ENCODE data around the gene HERPUD1. TPM values are rescaled to one million over a fixed set of nuclear protein-coding genes. Genes with fewer than 3 reads are reported as not detected.
A peak's percentile ranks its signal among the peaks of the same experiment; 100 is the strongest.

The HERPUD1 gene
- total RNA-seq, 1 experiment from 2014 or later, result 30.8 TPM

DNA sequence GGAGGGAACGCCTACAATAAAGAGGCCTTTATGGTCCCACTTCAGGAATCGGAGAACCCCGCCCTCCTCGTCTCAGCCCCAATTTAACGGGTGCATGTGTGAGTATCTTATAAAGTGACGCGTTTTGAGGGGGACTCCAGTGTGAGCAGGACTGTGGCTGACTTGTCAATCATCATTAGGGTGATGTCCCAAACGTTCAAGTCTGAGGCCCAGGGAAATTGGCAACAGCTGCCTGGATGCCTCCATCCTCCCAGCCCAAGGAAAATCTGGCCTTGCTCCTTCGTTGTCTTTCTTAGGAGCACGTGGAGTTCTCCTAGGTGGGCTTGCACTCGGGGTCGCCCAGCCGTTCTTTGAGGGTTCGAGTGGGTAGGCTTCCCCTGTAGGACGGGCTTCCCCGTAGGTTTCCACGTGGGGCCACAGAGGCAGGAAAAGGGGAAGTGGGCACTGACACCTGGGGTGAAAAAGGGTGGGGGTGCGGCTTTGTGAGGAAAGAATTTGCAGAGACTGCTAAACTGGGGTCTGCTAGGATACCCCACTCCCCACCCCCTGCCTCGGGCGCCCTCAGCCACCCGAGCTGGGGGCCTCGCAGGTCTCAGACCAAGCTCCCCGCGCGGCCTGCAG, 561 bp upstream of the HERPUD1 start:
- no peaks in the 10 kb centered on the region for H3K27me3 Mint-ChIP-seq (ENCODE audit: low read depth)
- no peaks in the 10 kb centered on the region; the same call in 1 of the 2 replicates for H3K9me3 Mint-ChIP-seq
- H3K36me3 Mint-ChIP-seq, result peaks cover 13% of the 10 kb centered on the region
- CTCF ChIA-PET, result interaction anchor here (0.7 to 2.4 kb wide), 5 partner anchors 33 to 284 kb away, joined by 3 to 10 read pairs (median 5); no protein-coding TSS in a partner anchor
- no peak for DNase-seq (ENCODE audit: low spot score)
- TF ChIP-seq NR2C2 (CRISPR knock-in tag; IDR thresholded peaks at IDR 0.05) (no peak), ZNF423 (CRISPR knock-in tag; IDR thresholded peaks at IDR 0.05) (no peak), FOXP1 (CRISPR knock-in tag; IDR thresholded peaks at IDR 0.05; ENCODE audit: borderline replicate concordance) (no peak), SOX15 (CRISPR knock-in tag; IDR thresholded peaks at IDR 0.05) (no peak), ZNF121 (CRISPR knock-in tag; IDR thresholded peaks at IDR 0.05) (no peak)
- TF ChIP-seq, protein P1, sequence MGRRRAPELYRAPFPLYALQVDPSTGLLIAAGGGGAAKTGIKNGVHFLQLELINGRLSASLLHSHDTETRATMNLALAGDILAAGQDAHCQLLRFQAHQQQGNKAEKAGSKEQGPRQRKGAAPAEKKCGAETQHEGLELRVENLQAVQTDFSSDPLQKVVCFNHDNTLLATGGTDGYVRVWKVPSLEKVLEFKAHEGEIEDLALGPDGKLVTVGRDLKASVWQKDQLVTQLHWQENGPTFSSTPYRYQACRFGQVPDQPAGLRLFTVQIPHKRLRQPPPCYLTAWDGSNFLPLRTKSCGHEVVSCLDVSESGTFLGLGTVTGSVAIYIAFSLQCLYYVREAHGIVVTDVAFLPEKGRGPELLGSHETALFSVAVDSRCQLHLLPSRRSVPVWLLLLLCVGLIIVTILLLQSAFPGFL (CRISPR knock-in tag; IDR thresholded peaks at IDR 0.05; ENCODE audit: borderline replicate concordance), result 0 out of 2 replicates have a peak, but pooled peaks have one; percentile 18
- TF ChIP-seq, protein P2, sequence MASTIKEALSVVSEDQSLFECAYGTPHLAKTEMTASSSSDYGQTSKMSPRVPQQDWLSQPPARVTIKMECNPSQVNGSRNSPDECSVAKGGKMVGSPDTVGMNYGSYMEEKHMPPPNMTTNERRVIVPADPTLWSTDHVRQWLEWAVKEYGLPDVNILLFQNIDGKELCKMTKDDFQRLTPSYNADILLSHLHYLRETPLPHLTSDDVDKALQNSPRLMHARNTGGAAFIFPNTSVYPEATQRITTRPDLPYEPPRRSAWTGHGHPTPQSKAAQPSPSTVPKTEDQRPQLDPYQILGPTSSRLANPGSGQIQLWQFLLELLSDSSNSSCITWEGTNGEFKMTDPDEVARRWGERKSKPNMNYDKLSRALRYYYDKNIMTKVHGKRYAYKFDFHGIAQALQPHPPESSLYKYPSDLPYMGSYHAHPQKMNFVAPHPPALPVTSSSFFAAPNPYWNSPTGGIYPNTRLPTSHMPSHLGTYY (CRISPR knock-in tag; IDR thresholded peaks at IDR 0.05), result no peak
- peaks cover 26% of the 10 kb centered on the region for H3K4me1 Mint-ChIP-seq
- no peak; the same call in 1 of the 2 replicates for ATAC-seq
- peak overlapping the region; percentile 94 for H3K4me3 Mint-ChIP-seq
- H3K27ac Mint-ChIP-seq, result peak overlapping the region; percentile 92
- POLR2A ChIA-PET, result interaction anchor here (0.6 to 1.4 kb wide), 9 partner anchors 11 to 256 kb away, joined by 3 to 4 read pairs (median 3); no protein-coding TSS in a partner anchor

DNA sequence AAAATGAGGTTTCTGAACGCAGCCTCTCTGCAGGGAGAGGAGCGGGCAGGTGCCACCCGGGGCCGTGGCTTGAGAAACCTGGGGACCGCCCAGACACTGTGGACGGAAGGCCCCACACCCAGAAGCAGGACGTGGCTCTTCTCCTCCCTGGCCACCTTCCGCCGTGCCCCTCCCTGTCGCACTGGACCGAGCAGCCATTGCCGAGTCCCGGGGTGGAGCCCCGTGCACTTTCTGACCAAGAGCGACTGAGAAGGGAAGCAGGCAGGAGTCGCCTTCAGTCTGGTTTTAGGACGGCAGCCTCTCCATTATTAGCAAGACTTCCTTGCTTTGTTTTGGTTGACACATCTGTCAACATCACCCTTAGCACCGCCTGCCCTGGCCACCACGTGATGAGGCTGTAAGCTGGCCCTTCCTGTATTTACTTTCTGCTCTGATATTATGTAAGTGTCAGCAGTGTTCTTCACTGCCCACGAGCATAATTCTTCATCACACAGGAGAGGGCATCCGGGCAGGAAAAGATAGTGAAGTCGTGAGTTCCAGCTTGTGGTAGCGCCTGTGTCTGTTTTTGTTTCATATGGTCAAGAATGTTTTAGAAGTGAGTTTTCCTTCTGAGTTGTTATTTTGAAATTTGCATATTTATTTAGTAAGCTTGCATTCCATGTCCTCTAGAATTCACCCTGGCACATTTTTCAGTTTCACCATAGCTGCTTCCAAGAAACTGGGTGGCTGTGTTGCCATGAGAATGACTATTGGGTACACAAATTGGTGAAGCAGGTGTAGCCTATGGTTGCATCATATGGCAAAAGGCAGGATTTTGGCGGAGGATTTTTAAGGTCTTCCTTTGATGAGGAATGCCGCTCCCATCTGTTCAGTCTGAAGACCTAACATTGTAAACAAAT, 1.0 kb downstream of the HERPUD1 start:
- ChIA-PET CTCF (interaction anchor here (1.2 kb wide), 1 partner anchor 31 kb away, joined by 3 read pairs; no protein-coding TSS in a partner anchor), POLR2A (interaction anchor here (0.5 to 1.6 kb wide), 3 partner anchors 11 to 246 kb away, joined by 3 to 4 read pairs (median 4); no protein-coding TSS in a partner anchor)
- no peaks in the 10 kb centered on the region for H3K27me3 Mint-ChIP-seq (ENCODE audit: low read depth)
- TF ChIP-seq FOXP1 (CRISPR knock-in tag; IDR thresholded peaks at IDR 0.05; ENCODE audit: borderline replicate concordance), result no peak
- TF ChIP-seq SMAD4 (CRISPR knock-in tag; IDR thresholded peaks at IDR 0.05), result no peak
- TF ChIP-seq, protein P3, sequence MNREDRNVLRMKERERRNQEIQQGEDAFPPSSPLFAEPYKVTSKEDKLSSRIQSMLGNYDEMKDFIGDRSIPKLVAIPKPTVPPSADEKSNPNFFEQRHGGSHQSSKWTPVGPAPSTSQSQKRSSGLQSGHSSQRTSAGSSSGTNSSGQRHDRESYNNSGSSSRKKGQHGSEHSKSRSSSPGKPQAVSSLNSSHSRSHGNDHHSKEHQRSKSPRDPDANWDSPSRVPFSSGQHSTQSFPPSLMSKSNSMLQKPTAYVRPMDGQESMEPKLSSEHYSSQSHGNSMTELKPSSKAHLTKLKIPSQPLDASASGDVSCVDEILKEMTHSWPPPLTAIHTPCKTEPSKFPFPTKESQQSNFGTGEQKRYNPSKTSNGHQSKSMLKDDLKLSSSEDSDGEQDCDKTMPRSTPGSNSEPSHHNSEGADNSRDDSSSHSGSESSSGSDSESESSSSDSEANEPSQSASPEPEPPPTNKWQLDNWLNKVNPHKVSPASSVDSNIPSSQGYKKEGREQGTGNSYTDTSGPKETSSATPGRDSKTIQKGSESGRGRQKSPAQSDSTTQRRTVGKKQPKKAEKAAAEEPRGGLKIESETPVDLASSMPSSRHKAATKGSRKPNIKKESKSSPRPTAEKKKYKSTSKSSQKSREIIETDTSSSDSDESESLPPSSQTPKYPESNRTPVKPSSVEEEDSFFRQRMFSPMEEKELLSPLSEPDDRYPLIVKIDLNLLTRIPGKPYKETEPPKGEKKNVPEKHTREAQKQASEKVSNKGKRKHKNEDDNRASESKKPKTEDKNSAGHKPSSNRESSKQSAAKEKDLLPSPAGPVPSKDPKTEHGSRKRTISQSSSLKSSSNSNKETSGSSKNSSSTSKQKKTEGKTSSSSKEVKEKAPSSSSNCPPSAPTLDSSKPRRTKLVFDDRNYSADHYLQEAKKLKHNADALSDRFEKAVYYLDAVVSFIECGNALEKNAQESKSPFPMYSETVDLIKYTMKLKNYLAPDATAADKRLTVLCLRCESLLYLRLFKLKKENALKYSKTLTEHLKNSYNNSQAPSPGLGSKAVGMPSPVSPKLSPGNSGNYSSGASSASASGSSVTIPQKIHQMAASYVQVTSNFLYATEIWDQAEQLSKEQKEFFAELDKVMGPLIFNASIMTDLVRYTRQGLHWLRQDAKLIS (CRISPR knock-in tag; IDR thresholded peaks at IDR 0.05; ENCODE audit: borderline replicate concordance), result no peak
- TF ChIP-seq ZNF317 (CRISPR knock-in tag; IDR thresholded peaks at IDR 0.05; ENCODE audit: borderline replicate concordance, low read depth), result no peak
- TF ChIP-seq, protein P4, sequence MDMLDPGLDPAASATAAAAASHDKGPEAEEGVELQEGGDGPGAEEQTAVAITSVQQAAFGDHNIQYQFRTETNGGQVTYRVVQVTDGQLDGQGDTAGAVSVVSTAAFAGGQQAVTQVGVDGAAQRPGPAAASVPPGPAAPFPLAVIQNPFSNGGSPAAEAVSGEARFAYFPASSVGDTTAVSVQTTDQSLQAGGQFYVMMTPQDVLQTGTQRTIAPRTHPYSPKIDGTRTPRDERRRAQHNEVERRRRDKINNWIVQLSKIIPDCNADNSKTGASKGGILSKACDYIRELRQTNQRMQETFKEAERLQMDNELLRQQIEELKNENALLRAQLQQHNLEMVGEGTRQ (CRISPR knock-in tag; IDR thresholded peaks at IDR 0.05), result peak; percentile 87
- TF ChIP-seq, protein P5, sequence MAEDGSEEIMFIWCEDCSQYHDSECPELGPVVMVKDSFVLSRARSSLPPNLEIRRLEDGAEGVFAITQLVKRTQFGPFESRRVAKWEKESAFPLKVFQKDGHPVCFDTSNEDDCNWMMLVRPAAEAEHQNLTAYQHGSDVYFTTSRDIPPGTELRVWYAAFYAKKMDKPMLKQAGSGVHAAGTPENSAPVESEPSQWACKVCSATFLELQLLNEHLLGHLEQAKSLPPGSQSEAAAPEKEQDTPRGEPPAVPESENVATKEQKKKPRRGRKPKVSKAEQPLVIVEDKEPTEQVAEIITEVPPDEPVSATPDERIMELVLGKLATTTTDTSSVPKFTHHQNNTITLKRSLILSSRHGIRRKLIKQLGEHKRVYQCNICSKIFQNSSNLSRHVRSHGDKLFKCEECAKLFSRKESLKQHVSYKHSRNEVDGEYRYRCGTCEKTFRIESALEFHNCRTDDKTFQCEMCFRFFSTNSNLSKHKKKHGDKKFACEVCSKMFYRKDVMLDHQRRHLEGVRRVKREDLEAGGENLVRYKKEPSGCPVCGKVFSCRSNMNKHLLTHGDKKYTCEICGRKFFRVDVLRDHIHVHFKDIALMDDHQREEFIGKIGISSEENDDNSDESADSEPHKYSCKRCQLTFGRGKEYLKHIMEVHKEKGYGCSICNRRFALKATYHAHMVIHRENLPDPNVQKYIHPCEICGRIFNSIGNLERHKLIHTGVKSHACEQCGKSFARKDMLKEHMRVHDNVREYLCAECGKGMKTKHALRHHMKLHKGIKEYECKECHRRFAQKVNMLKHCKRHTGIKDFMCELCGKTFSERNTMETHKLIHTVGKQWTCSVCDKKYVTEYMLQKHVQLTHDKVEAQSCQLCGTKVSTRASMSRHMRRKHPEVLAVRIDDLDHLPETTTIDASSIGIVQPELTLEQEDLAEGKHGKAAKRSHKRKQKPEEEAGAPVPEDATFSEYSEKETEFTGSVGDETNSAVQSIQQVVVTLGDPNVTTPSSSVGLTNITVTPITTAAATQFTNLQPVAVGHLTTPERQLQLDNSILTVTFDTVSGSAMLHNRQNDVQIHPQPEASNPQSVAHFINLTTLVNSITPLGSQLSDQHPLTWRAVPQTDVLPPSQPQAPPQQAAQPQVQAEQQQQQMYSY (CRISPR knock-in tag; IDR thresholded peaks at IDR 0.05), result no peak
- TF ChIP-seq FOXK1 (CRISPR knock-in tag; IDR thresholded peaks at IDR 0.05), result peak; percentile 60; the same call in 1 of the 2 replicates
- no peak for TF ChIP-seq GRHL2 (CRISPR knock-in tag; IDR thresholded peaks at IDR 0.05; ENCODE audit: insufficient replicate concordance, severe bottlenecking)
- TF ChIP-seq NR2C2 (CRISPR knock-in tag; IDR thresholded peaks at IDR 0.05), result no peak
- TF ChIP-seq, protein P6, sequence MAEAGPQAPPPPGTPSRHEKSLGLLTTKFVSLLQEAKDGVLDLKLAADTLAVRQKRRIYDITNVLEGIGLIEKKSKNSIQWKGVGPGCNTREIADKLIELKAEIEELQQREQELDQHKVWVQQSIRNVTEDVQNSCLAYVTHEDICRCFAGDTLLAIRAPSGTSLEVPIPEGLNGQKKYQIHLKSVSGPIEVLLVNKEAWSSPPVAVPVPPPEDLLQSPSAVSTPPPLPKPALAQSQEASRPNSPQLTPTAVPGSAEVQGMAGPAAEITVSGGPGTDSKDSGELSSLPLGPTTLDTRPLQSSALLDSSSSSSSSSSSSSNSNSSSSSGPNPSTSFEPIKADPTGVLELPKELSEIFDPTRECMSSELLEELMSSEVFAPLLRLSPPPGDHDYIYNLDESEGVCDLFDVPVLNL (CRISPR knock-in tag; IDR thresholded peaks at IDR 0.05; ENCODE audit: borderline replicate concordance, low read depth), result no peak
- no peak for TF ChIP-seq NFE2L1 (CRISPR knock-in tag; IDR thresholded peaks at IDR 0.05)

More for the DNA sequence above, 1.0 kb downstream of the HERPUD1 start:
- ATAC-seq, result no peak
- H3K27ac Mint-ChIP-seq, result peak overlapping the region; percentile 95
- peak; percentile 37 for DNase-seq (ENCODE audit: low spot score)
- peaks cover 26% of the 10 kb centered on the region for H3K4me1 Mint-ChIP-seq
- no peaks in the 10 kb centered on the region; the same call in 1 of the 2 replicates for H3K9me3 Mint-ChIP-seq
- H3K4me3 Mint-ChIP-seq, result peak overlapping the region; percentile 94
- peaks cover 27% of the 10 kb centered on the region for H3K36me3 Mint-ChIP-seq

All from WTC11 (cell line).